WI38 (cell line): Measurements from ENCODE around the gene DDX1.

Experiments used
- H3K4me3 ChIP-seq: 2 replicates; pipeline ENCODE4 v1.5.1; 2011; ENCODE audit warnings: low read depth, mild to moderate bottlenecking, control low read depth, low read length
- CTCF ChIP-seq: IDR thresholded peaks from 2 replicates; pipeline ENCODE4 v1.5.1; 2012; ENCODE audit warnings: low read depth, mild to moderate bottlenecking, control low read depth, low read length

DDX1 gene

GRCh38 chr2:15628899-15629855, 37.5 kb downstream of the DDX1 start:
- H3K4me3 ChIP-seq, result no peak overlapping the region
- TF ChIP-seq CTCF, result no peak

GRCh38 chr2:15630121-15630977, 38.7 kb downstream of the DDX1 start:
- no peak overlapping the region for H3K4me3 ChIP-seq
- no peak for TF ChIP-seq CTCF

DNA sequence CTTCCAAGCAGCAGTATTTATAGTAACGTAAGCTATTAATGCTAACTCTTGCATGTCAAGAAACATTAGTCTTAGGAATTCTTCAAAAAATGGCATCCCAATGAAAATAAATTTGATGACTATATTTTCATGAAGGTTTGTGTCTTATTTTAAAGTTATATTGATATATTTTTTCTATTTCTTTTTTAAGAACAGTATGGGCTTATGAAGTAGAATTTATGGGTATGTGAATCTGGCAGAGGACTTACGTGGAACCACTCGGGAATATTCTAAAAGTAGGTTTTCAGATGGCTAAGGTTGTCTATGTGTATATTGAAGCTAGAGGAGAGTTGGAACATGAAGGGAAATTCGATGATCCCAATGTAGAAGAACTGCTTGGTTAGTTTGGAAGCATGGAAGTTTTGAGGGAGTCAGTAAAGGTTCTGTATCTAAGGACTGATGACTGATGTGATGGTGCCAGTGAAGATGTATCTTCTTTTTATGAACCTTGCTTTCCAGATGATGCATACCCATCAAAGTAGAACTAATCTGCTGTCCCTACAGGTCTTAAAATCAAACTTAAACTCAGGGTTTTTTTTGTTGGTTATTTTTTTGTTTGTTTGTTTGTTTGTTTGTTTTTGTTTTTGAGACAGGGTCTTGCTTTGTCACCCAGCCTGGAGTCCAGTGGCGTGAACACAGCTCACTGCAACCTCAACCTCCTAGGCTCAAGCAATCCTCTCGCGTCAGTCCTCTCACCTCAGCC, 39.5 kb downstream of the DDX1 start:
- no peak overlapping the region for H3K4me3 ChIP-seq
- TF ChIP-seq CTCF, result no peak

DNA sequence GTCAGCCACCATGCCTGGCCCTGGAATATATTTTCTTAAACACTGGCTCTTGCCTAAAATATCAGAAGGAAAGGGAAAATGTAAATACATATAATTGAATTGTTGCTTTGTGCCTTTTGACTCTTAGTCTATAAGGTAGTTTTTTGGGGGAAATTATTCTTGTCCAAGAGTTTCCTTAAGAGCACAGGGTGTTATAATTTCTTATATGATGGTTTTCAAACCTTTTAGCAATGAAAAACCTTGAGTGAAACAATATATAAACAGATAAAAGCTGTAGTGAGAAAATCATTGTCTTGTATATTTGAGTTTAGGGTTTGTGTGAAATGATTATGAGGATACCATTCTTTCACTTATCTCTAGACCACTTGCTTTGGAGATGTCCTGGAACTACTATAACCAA, 40.2 kb downstream of the DDX1 start:
- TF ChIP-seq CTCF, result no peak
- H3K4me3 ChIP-seq, result no peak overlapping the region

GRCh38 chr2:15633043-15633970, 41.6 kb downstream of the DDX1 start:
- TF ChIP-seq CTCF, result no peak

DNA sequence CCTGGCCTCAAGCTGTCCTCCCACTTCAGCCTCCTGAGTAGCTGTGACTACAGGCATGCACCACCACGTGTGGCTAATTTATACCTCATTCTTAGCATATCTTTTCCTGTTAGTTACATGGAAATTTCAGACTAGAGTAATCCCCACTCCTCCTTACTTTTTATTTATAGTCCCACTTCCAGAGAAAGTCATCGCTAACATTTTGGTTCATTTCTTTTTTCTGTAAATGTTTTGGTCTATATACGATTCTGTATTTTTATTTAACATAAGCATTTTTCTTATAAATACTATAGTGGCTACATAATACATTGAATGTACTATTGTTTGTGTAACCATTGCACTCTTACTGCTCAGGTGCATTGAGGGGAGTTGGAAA, 42.3 kb downstream of the DDX1 start:
- TF ChIP-seq CTCF, result no peak
- no peak overlapping the region for H3K4me3 ChIP-seq

More at GRCh38 chr2:15633043-15633970, 41.6 kb downstream of the DDX1 start:
- no peak overlapping the region for H3K4me3 ChIP-seq
